Stromal cell of bone marrow (primary cell): ENCODE results near the gene DPPA3.
"Not testable (repeated sequence)": the region's sequence is repeated elsewhere in the genome, so short reads cannot be mapped to it uniquely, and the experiment has no call there.

Experiments used
- DNase-seq: peaks from one replicate; pipeline ENCODE4 v3.0.0-alpha.2; 2012; ENCODE audit warnings: low read depth

DPPA3 gene

GRCh38 chr12:7730984-7731383 is 19.8 kb downstream of the DPPA3 start:
- not testable (repeated sequence) for DNase-seq

GRCh38 chr12:7731486-7731885 is 20.3 kb downstream of the DPPA3 start:
- no peak for DNase-seq

GRCh38 chr12:7732993-7733392 is 21.8 kb downstream of the DPPA3 start:
- DNase-seq, result no peak

GRCh38 chr12:7747246-7747645 is 36.0 kb downstream of the DPPA3 start, which contains the start of gene CLEC4C:
Gene CLEC4C (minus strand): TSS chr12:7747375. CDS start chr12:7747348, 27 bp downstream.
- DNase-seq, result no peak

- DNase-seq, result no peak
These were observed 37.6 kb downstream of the DPPA3 start for GRCh38 chr12:7748852-7749251.

GRCh38 chr12:7749442-7749841 is 38.2 kb downstream of the DPPA3 start:
- no peak for DNase-seq

GRCh38 chr12:7750350-7750749 is 39.1 kb downstream of the DPPA3 start:
- no peak for DNase-seq

- DNase-seq, result no peak
These were observed 40.2 kb downstream of the DPPA3 start for GRCh38 chr12:7751394-7751793.

- DNase-seq, result not testable (repeated sequence)
These were observed 41.0 kb downstream of the DPPA3 start for GRCh38 chr12:7751941-7752922.

GRCh38 chr12:7755668-7756067 is 44.4 kb downstream of the DPPA3 start:
- DNase-seq, result not testable (repeated sequence)

- no peak for DNase-seq
These were observed 45.8 kb downstream of the DPPA3 start for GRCh38 chr12:7756993-7757392.

- no peak for DNase-seq
These were observed 47.5 kb downstream of the DPPA3 start for GRCh38 chr12:7758766-7759140.
